Hematopoietic multipotent progenitor cell treated with erythropoietin and hydrocortisone succinate and interleukin-3 and kit ligand, for 15 days (in vitro differentiated cells): ENCODE measurements around the gene ZBTB46.

ENCODE experiments used
- DNase-seq: peaks from one replicate; pipeline ENCODE4 v3.0.0-alpha.2; 2015; ENCODE audit warnings: low spot score

Gene ZBTB46

DNA sequence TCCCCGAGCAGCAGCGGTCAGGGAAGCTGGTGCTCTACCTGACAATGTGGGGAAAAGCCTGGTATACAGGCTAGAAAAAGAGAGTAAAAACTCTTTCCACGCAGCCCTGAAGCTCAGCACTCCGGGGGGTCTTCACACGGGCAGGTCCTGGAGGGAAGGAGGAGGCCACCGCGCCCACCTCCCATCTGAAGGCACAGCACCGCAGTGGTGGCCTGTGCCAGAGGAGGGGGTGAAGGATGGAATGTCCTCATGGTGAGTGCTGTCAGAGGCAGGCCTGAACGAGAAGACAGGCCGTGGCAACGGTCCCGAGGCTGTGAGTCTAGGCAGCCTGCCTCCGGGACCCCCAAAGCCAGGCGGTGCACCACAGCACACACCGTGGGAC lies 85.6 kb downstream of the ZBTB46 start:
- no peak for DNase-seq

DNA sequence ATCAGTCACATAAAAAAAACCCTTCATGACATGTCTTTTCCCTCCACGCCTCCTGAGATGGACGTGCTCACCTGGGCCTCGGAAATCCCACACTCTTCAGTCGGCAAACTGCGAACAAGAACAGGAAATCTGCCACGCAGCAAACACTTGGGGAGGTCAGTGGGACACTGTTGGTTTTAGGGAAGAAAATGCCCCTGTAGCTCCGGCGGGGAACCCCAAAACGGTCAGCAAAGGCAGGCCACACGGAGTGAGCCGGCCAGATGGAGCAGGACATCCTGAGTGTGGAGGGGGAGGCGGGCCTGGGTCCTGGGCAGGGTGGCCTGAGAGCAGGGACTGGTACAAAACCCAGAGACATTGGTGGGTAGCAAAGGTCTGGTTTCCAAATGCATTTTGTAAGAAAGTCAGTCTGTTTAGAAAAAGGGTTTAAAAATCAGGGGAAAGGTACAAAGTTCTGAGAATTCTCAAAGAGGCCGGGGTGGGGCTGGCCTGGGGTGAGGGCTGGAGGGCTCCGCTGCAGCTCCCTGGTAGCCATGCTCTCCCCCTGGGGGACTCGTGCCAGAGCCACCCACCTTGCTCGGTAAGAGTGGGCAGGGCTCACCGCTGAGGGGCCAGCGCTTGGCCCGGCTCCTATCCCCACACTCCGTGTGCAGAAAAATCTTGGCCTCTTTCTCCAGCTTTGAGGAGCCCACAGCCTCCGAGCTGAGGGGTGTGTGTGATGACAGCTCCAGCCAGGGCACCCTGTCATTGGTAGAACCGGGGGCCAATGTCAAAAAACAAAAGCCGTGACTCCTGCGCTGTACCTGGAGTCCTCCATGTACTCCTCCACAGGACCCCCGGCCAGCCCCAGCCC lies 86.3 kb downstream of the ZBTB46 start:
- DNase-seq = no peak

DNA sequence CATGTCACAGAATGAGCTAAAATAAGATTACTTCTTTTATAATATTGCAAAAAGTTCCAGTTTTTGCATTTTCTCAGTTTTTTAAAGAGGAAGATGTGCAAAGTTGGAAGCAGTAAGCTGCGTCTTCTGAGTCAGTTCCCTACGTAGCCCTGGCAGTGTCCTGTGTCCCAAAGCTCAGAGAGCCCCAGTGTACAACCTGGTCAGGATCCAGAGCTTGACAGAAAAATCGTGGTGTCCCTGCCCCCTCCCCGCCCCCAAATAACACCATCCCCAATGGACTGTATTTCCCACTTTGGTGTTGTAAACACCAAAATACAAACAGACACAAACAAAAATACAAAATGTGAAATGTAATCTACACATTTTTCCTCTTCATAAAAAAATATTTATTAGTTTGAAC lies 86.9 kb downstream of the ZBTB46 start:
- no peak for DNase-seq

- DNase-seq = no peak
Observed at GRCh38 chr20:63743210-63743970, 87.7 kb downstream of the ZBTB46 start.

- DNase-seq = no peak
Observed at GRCh38 chr20:63742381-63743024, 88.6 kb downstream of the ZBTB46 start.

DNA sequence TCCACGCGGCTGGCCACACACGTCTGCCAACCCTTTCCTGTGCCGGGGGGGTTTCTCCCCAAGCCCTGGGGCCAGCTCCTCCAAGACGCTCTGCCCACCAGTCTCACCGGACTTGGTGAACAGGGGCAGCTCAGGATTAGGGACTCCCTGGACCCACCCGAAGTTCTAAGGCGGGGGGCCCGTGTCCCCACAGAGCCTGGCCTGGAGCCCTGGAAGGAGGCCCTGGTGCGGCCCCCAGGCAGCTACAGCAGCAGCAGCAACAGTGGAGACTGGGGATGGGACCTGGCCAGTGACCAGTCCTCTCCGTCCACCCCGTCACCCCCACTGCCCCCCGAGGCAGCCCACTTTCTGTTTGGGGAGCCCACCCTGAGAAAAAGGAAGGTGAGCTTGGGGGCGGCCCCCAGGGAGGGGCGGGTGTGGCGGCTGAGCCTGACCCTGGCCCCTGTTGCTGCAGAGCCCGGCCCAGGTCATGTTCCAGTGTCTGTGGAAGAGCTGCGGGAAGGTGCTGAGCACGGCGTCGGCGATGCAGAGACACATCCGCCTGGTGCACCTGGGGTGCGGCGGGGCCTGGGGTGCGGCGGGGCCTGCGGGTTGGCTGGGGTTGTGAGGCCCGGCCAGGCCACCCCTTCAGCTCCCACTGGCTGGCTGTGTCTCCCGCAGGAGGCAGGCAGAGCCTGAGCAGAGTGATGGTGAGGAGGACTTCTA lies 89.2 kb downstream of the ZBTB46 start:
- no peak for DNase-seq

DNA sequence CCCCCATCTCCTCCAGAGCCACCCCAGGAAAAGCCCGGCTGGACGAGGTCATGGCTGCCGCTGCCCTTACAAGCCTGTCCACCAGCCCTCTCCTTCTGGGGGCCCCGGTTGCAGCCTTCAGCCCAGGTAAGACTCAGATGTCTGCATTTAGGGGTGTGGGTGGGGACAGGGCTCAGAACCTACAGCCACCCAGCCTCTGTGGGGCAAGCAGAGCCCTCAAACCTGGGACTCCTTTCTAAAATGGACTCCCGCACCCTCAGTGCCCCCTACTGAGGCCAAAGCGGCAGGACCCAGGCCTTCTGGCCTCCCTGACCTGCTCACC lies 89.7 kb downstream of the ZBTB46 start:
- no peak for DNase-seq

- peak; percentile 60 for DNase-seq
Observed at GRCh38 chr20:63740627-63741353, 90.3 kb downstream of the ZBTB46 start.

DNA sequence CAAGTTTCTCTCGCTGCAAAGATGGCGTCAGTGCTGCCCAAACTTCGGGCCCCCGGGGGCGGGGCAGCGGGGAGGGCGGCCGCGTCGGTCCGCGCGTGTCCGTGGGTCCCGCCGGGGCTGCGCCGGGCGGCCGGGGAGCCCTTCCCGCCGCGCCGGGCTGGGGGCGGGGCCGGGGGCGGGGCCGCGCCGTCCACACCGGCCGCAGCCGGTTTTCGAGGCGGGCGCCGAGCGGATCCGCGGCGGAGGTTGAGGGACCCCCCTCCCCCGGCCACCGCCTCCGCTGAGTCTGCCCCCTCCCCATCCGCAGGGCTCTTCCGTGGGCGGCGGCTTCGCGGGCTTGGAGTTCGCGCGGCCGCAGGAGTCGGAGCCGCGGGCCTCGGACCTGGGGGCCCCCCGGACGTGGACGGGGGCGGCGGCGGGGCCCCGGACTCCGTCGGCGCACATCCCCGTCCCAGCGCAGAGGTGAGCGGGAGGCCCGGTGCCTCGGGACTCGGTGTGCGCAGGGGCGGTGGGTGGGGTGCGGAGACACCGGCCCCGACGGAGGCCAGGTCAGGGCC lies 90.9 kb downstream of the ZBTB46 start:
- peak; percentile 36 for DNase-seq

DNA sequence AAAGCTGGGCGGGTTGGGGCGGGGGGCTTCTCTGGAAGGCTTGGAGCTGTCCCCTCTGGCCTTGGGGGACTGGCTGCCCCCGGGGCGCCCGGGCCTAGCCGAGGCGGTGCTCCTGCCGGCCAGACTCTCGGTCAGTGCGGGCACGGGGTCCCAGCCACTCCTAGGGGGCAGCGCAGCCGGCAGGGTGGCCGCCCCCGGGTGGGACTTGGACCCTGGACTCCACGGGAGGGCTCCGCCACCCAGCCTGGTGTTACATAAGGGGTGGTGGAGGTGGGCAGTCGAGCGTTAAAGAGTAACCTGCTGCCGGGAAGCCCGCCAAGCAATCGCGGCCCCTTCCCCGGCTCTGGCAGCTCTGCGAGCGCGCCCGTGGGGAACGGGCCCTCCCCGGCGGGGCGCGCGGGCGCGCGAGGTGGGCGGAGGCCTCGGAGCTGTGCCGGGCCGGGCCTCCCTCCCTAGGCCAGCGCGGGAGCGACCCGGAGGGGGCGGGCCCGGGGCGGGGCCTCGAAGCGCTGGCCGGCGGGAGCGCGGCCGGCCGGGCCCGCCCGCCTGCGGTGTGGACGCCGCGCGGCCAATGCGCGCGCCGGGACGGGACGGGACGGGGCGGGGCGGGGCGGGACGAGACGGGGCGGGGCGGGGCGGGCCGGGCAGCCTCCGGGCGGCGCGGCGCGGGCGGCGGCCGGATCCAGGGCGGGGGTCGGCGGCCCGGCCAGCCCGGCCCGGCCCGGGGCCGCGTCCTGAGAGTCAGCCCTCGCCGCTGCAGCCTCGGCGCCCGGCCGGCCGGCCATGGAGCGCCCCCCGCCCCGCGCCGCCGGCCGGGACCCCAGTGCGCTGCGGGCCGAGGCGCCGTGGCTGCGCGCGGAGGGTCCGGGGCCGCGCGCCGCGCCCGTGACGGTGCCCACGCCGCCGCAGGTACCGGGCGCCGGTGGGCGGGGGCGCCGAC lies 91.7 kb downstream of the ZBTB46 start, which contains the start of gene SLC2A4RG:
SLC2A4RG (plus strand) TSS at position 647 of the 940 bp plus-strand sequence; CDS start at position 784, 137 bp downstream.
- DNase-seq = peak; percentile 81

DNA sequence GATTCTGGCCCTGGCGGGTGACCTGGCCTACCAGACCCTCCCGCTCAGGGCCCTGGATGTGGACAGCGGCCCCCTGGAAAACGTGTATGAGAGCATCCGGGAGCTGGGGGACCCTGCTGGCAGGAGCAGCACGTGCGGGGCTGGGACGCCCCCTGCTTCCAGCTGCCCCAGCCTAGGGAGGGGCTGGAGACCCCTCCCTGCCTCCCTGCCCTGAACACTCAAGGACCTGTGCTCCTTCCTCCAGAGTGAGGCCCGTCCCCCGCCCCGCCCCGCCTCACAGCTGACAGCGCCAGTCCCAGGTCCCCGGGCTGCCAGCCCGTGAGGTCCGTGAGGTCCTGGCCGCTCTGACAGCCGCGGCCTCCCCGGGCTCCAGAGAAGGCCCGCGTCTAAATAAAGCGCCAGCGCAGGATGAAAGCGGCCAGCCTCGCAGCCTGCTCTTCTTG lies 92.4 kb downstream of the ZBTB46 start:
- DNase-seq = no peak

DNA sequence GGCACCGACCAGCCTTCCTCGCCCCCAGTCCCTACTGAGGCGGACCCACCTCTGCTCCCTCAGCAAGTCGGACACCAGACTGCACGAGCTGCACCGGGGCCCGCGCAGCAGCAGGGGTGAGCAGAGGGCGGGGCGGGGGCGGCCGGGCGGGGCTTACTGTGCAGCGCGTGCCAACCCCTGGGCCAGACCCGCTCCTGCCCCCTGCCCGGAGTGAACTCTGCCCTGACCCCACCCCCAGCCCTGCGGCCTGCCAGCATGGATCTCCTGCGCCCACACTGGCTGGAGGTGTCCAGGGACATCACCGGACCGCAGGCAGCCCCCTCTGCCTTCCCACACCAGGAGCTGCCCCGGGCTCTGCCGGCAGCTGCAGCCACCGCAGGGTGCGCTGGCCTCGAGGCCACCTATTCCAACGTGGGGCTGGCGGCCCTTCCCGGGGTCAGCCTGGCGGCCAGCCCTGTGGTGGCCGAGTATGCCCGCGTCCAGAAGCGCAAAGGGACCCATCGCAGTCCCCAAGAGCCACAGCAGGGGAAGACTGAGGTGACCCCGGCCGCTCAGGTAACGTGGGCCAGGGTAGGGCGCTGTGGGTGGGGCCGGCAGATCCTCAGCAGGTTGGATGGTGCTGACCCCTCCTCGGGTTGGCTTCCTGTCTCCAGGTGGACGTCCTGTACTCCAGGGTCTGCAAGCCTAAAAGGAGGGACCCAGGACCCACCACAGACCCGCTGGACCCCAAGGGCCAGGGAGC lies 92.9 kb downstream of the ZBTB46 start:
- no peak for DNase-seq

DNA sequence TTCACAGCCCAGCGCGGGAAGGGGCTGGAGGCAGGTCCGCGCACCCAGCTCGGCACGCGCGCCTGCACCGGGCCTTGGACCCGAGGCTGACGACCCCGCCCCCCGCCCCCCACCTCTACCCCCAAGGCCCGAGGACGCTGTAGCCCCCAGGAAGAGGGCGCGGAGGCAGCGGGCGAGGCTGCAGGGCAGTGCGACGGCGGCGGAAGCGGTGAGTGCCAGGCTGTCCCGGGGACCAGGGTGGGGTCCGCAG lies 93.4 kb downstream of the ZBTB46 start:
- DNase-seq = no peak

GRCh38 chr20:63736893-63737694 lies 94.0 kb downstream of the ZBTB46 start:
- peak; percentile 11 for DNase-seq

DNA sequence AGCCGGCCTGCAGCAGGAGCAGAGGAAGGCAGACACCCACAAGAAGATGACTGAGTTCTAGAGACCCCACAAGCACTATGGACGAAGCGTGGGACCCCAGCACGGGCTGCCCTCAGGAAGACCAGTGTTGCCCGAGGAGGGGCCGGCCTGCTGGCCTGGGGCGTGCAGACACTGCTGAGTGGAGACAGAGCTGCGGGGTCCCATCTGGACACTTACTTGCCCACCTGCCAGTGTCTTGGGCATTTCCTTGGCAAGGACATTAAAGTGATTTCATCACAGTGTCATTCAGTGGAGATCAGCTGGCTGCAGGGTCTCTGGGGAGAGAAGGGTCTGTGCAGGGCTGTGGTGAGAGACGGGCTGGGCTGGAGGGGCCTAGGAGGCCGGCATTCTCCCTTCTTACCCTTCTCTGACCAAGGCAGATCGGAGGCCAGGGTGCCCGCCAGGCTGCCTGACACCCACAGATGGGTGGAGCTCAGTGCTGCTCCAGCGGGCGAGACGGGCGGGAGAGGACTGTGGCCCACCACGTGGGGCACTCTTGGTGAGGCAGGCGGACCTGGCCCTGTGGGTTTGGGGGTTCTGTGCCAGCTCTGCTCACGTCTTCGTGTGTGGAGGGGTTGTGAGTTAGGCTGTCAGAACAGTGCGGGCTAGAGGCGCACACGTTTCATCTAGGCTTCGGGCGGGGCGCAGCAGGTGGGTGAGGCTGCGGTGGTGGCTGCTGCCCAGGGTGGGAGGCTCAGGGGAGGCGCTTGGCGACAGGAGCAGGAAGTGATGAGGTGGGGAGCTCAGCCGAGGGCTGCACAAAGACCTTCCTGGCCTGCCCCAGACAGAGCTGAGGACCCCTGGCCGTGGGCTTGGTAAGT lies 95.0 kb downstream of the ZBTB46 start, which contains the start of gene LIME1:
LIME1 (plus strand) TSS at position 806 of the 860 bp plus-strand sequence. CDS start 886 bp downstream, outside the sequence.
- DNase-seq = peak; percentile 48

DNA sequence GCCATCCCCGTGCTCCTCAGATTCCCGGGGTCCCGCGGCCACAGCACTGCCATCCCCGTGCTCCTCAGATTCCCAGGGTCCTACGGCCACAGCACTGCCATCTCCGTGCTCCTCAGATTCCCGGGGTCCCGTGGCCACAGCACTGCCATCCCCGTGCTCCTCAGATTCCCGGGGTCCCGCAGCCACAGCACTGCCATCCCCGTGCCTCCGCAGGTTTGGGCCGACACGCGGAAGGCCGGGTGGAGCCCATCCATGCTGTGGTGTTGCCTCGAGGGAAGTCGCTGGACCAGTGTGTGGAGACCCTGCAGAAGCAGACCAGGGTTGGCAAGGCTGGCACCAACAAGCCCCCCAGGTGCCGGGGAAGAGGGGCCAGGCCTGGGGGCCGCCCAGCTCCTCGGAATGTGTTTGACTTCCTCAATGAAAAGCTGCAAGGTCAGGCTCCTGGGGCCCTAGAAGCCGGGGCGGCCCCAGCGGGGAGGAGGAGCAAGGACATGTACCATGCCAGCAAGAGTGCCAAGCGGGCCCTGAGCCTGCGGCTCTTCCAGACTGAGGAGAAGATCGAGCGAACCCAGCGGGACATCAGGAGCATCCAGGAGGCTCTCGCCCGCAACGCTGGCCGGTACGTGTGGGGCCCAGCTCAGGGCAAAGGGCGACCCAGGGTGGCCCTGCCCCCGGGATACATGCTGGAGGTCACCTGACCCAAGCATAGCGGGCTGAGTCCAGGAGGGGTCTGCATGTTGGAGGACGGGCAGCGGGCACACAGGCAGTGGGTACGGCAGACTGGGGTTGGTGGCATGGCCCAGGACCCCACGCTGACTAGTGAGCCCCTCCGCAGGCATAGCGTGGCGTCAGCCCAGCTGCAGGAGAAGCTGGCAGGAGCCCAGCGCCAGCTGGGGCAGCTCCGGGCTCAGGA lies 95.9 kb downstream of the ZBTB46 start:
- no peak for DNase-seq
